ES-I3 (cell line): ENCODE data around the gene DLGAP1.
"Not testable (repeated sequence)": the region's sequence is repeated elsewhere in the genome, so short reads cannot be mapped to it uniquely, and the experiment has no call there.

ENCODE experiments used
- H3K36me3 ChIP-seq: 2 replicates; pipeline ENCODE4 v1.6.1; 2013; ENCODE audit warnings: mild to moderate bottlenecking, low read length, control low read depth, moderate library complexity; ENCODE audit not compliant: insufficient read depth
- H3K4me1 ChIP-seq: 2 replicates; pipeline ENCODE4 v1.6.1; 2013; ENCODE audit warnings: mild to moderate bottlenecking, control low read depth, low read length; ENCODE audit not compliant: insufficient read depth
- H3K9ac ChIP-seq: 2 replicates; pipeline ENCODE4 v1.6.1; 2013; ENCODE audit warnings: low read depth, mild to moderate bottlenecking, low read length, moderate library complexity
- H3K9me3 ChIP-seq: 2 replicates; pipeline ENCODE4 v1.6.1; 2013; ENCODE audit warnings: mild to moderate bottlenecking, low read length, moderate library complexity; ENCODE audit not compliant: control insufficient read depth, insufficient read depth

DLGAP1 gene

DNA sequence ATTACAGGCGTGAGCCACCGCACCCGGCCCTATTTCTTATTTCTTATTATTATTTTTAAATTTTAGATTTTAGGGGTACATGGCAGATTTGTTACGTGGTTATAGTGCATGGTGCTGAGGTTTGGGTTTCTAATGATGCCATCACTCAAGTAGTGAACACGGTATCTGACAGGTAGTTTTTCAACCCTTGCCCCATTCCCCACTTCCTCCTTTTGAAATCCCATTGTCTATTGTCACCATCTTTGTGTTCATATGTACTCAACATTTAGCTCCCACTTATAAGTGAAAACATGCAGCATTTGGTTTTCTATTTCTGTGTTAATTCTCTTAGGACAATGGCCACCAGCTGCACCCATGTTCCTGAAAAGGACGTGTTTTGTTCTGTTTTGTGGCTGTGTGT lies 965.6 kb downstream of the DLGAP1 start:
- H3K9me3 ChIP-seq = no peaks in the 10 kb centered on the region

GRCh38 chr18:3486512-3486911 lies 968.6 kb downstream of the DLGAP1 start:
- Histone ChIP-seq H3K4me1 (peaks cover 6% of the 10 kb centered on the region), H3K9ac (no peak overlapping the region), H3K36me3 (no peaks in the 10 kb centered on the region), H3K9me3 (no peaks in the 10 kb centered on the region)

More for the DNA sequence above, 965.6 kb downstream of the DLGAP1 start:
- Histone ChIP-seq H3K9ac (no peak overlapping the region), H3K36me3 (no peaks in the 10 kb centered on the region), H3K4me1 (0 out of 2 replicates have a peak, but pooled peaks cover 11% of the 10 kb centered on the region)

- Histone ChIP-seq H3K36me3 (no peaks in the 10 kb centered on the region), H3K9me3 (no peaks in the 10 kb centered on the region), H3K9ac (no peak overlapping the region), H3K4me1 (peaks cover 10% of the 10 kb centered on the region)
These were observed 969.7 kb downstream of the DLGAP1 start for GRCh38 chr18:3485153-3486149.

GRCh38 chr18:3482258-3482657 lies 972.8 kb downstream of the DLGAP1 start:
- H3K36me3 ChIP-seq = no peaks in the 10 kb centered on the region
- H3K9ac ChIP-seq = no peak overlapping the region
- peaks cover 10% of the 10 kb centered on the region for H3K4me1 ChIP-seq
- H3K9me3 ChIP-seq = no peaks in the 10 kb centered on the region

DNA sequence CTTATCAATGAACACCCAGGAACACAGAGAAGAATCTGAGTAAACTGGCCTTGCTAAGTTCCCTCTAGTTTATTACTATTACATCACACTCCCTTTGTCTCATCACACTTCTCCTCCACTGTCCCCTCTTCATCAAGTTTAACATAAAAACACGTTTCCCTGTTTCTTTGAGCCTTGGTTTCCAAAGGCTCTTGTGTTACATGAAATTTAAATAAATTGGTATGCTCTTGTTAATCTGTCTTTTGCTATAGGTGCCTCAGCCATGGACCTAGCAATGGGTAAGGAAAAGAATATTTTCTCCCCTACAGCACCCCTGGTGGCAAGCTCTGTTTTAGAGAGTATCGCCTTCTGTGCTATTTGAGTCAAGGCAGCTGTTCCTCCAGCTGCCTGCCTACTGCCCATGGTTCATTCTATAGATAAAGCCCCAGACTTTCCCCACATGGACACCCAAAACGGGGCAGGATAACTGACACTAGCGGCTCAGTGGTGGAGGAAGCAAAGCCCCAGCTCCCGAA lies 973.4 kb downstream of the DLGAP1 start:
- H3K9me3 ChIP-seq = no peaks in the 10 kb centered on the region
- H3K9ac ChIP-seq = no peak overlapping the region
- peaks cover 10% of the 10 kb centered on the region for H3K4me1 ChIP-seq
- H3K36me3 ChIP-seq = no peaks in the 10 kb centered on the region

- no peak overlapping the region for H3K9ac ChIP-seq
- no peaks in the 10 kb centered on the region for H3K36me3 ChIP-seq
- peaks cover 10% of the 10 kb centered on the region for H3K4me1 ChIP-seq
- H3K9me3 ChIP-seq = no peaks in the 10 kb centered on the region
These were observed 974.1 kb downstream of the DLGAP1 start for GRCh38 chr18:3480827-3481573.

DNA sequence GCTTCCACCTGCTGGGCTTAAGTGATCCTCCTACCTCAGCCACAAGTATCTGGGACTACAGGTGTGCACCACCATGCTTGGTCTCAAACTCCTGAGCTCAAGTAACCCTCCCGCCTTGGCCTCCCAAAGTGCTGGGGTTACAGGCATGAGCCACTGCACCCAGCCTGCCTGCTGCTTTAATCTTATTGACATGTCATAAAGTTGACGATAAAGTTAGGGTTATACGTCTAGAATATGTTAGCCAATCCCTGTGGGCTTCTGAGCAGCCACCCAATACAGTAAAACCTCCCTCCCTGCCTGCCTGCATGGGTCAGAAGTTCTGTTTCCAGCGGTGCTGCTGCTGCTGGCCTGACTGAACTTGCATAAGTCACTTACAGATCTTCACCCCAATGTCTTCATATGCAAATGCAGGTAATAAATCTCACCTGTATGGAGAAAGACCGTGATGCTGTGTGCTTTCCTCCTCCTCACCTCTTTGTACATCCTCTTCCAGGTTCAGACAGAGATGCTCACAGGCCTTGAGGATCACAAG lies 975.1 kb downstream of the DLGAP1 start:
- no peak overlapping the region for H3K9ac ChIP-seq
- H3K4me1 ChIP-seq = peaks cover 10% of the 10 kb centered on the region
- H3K36me3 ChIP-seq = no peaks in the 10 kb centered on the region
- H3K9me3 ChIP-seq = no peaks in the 10 kb centered on the region; the same call in 1 of the 2 replicates

GRCh38 chr18:3478262-3478978 lies 976.7 kb downstream of the DLGAP1 start:
- Histone ChIP-seq H3K9ac (no peak overlapping the region), H3K9me3 (no peaks in the 10 kb centered on the region; the same call in 1 of the 2 replicates), H3K4me1 (peaks cover 10% of the 10 kb centered on the region), H3K36me3 (no peaks in the 10 kb centered on the region)

GRCh38 chr18:3472681-3473544 lies 982.2 kb downstream of the DLGAP1 start:
- Histone ChIP-seq H3K4me1 (peaks cover 8% of the 10 kb centered on the region), H3K9ac (no peak overlapping the region), H3K36me3 (no peaks in the 10 kb centered on the region), H3K9me3 (no peaks in the 10 kb centered on the region; the same call in 1 of the 2 replicates)

DNA sequence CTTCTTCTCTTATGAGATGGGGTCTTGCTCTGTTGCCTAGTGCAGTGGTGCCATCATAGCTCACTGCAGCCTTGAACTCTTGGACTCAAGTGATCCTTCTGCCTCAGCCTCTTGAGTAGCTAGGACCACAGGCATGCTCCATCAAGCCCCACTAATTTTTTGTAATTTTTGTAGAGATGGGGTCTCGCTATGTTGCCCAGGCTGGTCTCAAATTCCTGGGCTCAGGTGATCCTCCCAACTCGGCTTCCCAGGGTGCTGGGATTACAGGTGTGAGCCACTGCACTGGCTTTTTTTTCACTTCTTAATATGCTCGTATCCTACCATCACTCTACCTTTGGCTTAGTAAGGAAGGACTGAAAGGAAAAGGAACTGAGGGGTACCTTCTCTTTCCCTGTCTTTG lies 983.0 kb downstream of the DLGAP1 start:
- not testable (repeated sequence) for H3K36me3 ChIP-seq, H3K9ac ChIP-seq, H3K9me3 ChIP-seq
- H3K4me1 ChIP-seq = peaks cover 12% of the 10 kb centered on the region

- no peak overlapping the region for H3K9ac ChIP-seq
- H3K9me3 ChIP-seq = no peaks in the 10 kb centered on the region; the same call in 1 of the 2 replicates
- no peaks in the 10 kb centered on the region for H3K36me3 ChIP-seq
- H3K4me1 ChIP-seq = peaks cover 21% of the 10 kb centered on the region
These were observed 983.9 kb downstream of the DLGAP1 start for GRCh38 chr18:3471141-3471648.

DNA sequence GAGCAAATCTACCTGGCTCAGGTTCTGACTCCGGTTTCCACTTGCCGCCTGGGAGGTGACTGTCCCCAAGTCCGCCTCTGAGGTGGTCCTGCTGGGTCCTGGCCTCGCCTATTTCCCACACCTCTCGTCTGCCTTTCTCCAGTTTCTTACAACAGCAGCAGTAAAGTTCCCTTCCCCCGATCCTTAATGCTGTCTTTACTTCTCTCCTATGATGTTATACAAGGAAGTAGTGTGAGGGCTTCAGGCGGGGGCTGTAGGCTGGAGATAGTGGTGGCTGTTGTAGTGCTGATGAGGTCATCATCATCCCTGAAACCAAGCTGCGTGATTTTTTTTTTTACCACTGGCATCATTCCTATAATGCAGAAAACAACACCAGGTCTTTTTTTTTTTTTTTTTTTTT lies 986.3 kb downstream of the DLGAP1 start:
- Histone ChIP-seq H3K9me3 (no peaks in the 10 kb centered on the region), H3K4me1 (peaks cover 22% of the 10 kb centered on the region), H3K9ac (no peak overlapping the region), H3K36me3 (no peaks in the 10 kb centered on the region)
